Inferior parietal cortex (tissue), 1 donor: Measurements from ENCODE around the gene GRIN2D.

ENCODE experiments used
- DNase-seq: peaks from one replicate; pipeline ENCODE4 v3.0.0-alpha.2; 2016; ENCODE audit errors: extremely low spot score

GRIN2D gene

DNA sequence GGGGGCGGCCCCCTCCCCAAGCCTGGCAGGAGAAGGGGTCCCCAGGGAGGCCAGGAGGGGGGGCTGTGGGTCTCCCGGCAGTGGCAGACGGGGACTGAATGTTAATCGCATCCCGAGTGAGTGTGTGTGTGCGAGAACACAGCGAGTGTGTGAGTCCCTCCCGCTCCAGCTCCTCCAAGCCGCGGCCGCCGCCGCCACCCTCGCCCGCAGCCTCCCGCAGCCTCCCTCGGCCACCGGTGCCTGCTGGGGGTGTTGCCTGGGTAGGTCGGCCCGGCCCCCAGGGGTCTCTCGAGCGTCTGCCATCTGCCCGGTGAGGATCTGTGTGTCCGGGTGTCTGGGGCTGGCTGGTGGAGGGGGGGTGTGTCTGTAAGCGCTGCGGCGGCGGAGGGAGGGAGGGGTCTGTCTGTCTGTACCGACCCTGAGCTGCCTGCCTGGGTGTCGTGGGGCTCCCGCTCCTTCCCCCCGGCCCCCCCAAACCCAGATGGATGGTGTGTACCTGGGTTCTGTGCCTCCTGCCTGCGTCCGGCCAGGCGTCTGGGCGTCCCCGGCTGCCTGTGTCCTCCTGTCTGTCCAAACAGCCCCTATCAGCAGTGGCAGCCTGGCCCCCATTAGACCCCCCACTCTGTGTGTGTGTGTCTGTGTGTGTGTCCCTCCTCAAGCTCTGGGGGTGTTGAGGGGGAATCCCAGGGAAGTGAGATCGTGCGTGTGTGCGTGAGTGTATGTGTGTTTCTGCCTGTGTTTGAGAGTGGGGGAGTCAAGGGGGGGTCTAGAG lies at the start of gene GRIN2D:
TSS of gene GRIN2D (plus strand) at position 110 of the 772 bp plus-strand sequence. CDS start 4,725 bp downstream, outside the sequence.
- no peak for DNase-seq

DNA sequence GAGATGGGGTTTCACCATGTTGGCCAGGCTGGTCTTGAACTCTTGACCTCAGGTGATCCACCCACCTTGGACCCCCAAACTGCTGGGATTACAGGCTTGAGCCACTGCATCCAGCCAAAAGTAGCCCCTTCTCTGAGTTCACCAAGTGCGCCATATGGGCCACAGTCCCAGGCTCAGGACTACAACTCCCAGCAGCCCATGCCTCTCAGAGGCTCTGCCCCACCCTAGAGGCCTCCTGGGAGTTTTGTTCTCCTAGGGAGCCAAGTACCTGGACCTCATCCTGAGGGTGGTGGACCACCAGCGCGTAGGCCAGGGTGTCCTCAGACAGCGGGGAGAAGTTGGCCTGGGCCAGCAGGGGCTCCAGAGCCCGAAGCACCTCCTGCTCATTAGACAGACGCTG lies 48.6 kb upstream of the GRIN2D start:
- no peak for DNase-seq

DNA sequence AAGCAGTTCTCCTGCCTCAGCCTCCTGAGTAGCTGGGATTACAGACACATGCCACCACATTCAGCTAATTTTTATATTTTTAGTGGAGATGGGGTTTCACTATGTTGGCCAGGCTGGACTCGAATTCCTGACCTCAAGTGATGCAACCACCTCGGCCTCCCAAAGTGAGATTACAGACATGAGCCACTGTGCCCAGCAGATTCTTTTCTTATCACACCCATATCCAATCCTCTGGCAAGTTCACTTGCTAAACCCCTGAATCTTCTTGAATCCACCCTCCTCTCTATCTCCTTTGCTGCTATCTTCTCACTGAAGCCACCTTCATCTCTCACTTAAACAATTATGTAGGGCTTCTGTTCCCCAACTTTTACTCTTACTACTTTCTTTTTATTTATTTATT lies 47.3 kb upstream of the GRIN2D start:
- DNase-seq: no peak

GRCh38 chr19:48348045-48348444 lies 45.4 kb upstream of the GRIN2D start:
- DNase-seq: no peak

GRCh38 chr19:48348737-48349136 lies 44.7 kb upstream of the GRIN2D start:
- DNase-seq: no peak

GRCh38 chr19:48350856-48351255 lies 42.6 kb upstream of the GRIN2D start:
- DNase-seq: no peak

DNA sequence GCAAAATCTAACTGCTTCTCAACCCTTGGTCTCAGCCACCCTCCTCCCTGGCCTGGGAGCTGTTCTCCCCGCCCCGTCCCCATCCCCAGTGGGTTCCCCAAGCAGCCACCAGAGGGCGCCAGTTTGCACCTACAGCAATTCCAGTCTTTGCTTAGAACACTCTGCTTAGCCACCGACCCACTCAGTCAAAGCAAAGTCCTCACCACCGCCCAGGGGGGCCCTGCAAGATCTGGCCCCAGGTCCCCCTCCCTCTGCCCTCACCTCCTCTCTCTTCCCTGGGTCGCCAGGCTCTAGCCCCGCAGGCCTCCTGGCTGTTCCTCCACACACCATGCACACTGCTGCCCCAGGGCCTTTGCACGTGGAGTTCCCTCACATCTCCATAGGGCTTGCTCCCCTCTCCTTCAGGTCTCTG lies 42.1 kb upstream of the GRIN2D start:
- DNase-seq: peak; percentile 30

GRCh38 chr19:48353677-48354076 lies 39.8 kb upstream of the GRIN2D start:
- no peak for DNase-seq

- DNase-seq: no peak
Observed at GRCh38 chr19:48354332-48354992, 39.0 kb upstream of the GRIN2D start.

GRCh38 chr19:48355365-48355954 lies 38.0 kb upstream of the GRIN2D start:
- DNase-seq: no peak

DNA sequence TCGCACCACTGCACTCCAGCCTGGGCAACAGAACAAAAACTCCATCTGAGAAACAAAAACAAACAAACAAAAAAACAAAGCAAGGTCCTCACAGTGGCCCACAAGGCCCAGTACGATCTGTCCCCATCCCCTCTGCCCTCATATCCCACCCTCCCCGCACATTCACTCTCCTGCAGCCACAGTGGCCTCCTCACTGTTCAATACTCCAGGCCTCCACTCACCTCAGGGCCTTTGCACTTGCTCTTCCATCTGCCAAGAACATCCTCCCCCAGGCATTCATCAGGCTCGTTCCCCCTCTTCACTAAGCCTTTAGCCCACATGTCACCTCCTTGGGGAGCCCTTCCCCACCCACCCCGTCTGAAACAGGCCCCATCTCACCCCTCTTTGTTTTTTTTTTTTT lies 34.3 kb upstream of the GRIN2D start:
- no peak for DNase-seq

DNA sequence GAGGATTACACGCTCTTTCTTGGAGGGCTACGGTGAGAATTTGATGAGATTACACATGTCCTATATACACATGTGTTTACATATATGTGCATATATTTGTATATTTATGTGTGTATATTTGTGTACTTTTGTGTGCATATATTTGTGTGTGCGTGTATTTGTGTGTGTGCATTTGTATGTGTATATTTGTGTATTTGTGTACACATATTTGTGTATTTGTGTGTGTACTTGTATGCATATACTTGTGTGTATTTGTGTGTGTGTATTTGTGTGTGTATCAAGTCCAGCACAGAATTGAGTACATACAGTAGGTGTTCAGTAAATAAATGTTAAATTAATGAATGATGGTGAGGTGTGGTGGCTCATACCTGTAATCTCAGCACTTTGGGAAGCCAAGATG lies 31.6 kb upstream of the GRIN2D start:
- DNase-seq: no peak

DNA sequence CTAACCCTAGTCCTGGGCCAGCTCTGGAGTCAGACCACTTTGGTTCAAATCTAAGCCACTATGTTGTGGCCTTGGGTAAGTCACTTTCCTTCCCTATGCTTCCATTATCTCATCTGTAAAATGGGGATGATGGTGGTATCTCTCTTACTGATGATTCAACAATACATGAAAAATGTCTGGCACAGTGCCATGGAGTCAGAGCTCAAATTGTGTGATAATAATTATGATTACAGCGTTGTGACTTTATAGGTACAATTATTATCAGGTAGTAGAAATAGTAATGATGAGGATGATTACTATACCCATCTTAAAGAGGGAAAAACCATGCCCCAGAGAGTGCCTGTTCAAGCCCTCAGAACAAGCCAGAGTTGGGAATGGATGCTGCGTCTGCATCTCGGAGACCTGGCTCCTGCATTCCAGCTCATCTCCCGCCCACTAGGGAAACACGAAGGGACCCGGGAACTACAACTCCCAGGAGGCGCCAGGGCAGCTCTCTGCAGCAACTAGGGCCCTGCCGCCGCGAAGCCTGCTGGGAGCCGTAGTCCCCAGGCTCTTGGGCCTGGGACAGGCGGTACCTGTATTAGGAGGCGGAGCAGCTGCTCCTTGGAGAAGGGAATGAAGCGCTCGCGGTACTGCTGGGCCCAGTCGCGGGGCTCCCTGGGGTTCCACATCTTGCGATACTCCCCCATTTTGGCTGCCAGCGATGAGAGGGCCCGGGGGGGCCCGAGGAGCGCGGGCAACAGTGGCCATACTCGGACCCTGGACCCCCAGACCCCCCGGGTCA lies 30.6 kb upstream of the GRIN2D start:
- peak; percentile 93 for DNase-seq

- DNase-seq: no peak
Observed at GRCh38 chr19:48363500-48363809, 30.0 kb upstream of the GRIN2D start.

DNA sequence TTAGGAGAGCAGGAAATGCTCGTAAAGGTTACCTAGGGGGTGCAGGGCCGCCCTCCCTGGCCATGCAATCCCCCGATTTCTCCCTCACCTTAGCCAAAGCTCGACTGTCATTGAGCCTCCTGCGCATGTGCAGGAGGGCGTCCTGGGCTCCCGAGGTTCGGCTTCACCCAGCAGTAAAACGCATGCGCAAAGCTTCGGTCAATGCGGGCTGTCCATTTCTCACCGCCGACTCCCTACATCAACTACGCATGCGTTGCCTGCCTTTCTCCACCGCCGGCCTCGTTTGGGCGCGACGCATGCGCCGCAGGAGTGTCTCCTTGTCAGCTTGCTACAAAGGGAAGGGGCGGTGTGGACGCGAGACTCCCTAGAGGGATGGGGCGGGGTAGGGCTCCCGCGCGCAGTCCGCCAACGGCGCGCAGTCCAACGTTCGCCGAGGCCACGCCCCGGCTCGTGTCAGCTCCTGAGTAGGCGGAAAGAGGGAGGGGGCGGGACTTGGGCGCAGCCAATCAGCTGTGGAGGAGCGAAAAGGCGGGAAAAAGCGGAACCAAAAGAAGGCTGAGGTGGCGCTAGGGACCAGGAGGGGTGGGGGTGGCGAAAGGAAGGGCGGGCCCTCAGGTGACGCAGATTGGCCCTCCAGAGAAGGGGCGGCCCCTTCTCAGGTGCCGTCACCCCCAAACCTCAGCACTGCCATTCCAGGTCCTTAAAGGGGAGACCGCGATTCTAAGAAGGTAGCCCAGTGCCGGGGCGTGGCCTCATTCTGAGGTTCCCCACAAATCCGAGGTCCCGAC lies 29.5 kb upstream of the GRIN2D start, which contains the start of the genes SYNGR4 and TMEM143:
TSS of gene SYNGR4 (plus strand) at position 558 of the 788 bp plus-strand sequence. CDS start 1,476 bp downstream, outside the sequence.
TSS of gene TMEM143 (minus strand) at position 131 of the 788 bp plus-strand sequence. CDS start at position 111, 20 bp downstream.
- DNase-seq: peak; percentile 100

- no peak for DNase-seq
Observed at GRCh38 chr19:48364598-48365348, 28.7 kb upstream of the GRIN2D start.

- DNase-seq: no peak
Observed at GRCh38 chr19:48365602-48366001, 27.9 kb upstream of the GRIN2D start.

- no peak for DNase-seq
Observed at GRCh38 chr19:48367855-48368254, 25.6 kb upstream of the GRIN2D start.

DNA sequence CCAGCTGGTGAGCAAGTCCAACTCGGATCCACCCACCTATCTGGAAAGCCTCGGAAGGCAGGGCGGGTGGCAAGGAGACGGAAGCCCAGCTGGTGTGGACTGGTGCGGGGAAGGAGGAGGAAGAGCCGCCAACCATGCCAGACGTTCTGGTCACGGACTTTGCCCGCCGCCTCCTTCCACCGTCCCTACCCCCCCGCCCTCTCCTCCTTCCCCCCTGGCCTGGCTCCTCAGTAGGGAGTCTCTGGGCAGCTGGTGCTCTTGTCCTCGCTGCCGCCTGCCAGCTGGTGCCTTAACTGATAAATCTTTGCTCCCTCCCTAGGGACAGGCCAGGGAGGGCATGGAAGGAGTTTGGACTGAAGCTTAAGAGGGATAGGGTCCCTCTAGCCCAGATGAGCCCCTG lies 24.5 kb upstream of the GRIN2D start:
- no peak for DNase-seq

DNA sequence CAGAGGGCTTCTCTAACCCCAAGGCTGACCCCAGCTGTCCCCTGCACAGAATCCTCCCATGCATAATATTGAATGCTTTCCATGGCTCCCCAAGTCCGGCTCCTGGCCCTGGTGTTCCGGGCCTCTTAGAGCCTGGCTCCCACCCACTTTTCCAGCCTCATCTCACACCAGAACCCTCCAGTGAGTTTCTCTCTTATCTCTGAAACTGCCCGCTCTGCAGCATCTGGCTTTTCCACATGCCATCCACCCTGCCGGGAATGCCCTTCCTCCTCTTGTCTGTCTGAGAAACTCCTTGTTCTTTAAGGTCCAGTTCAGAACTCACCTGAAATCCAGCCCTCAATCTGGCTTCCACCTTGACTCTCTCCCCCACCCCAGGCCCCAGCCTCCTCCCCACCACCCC lies 22.5 kb upstream of the GRIN2D start:
- no peak for DNase-seq

GRCh38 chr19:48371367-48371766 lies 22.1 kb upstream of the GRIN2D start:
- no peak for DNase-seq
